GM23338 (cell line): Measurements from ENCODE around the gene MKNK2.

Experiments
- CREB1 ChIP-seq: fragments of 250-450 bp; sonication (Bioruptor Pico); IDR thresholded peaks from 2 replicates; pipeline ENCODE4 v1.5.0; 2020; ENCODE audit warnings: low read depth, mild to moderate bottlenecking, moderate library complexity
- EZH2 ChIP-seq: fragments of 200-600 bp; sonication (generic); IDR thresholded peaks from one replicate; pipeline ENCODE4 v1.8.0; 2017; ENCODE audit warnings: antibody characterized with exemption, mild to moderate bottlenecking, low read depth; ENCODE audit not compliant: unreplicated experiment
- EZH2phosphoT487 ChIP-seq: fragments of 200-600 bp; sonication (generic); IDR thresholded peaks from one replicate; pipeline ENCODE4 v1.8.1; 2018; ENCODE audit warnings: antibody characterized with exemption; ENCODE audit not compliant: unreplicated experiment
- JUNB ChIP-seq: IDR thresholded peaks from one replicate; pipeline ENCODE4 v1.6.1; 2016; ENCODE audit warnings: antibody characterized with exemption; ENCODE audit not compliant: unreplicated experiment
- NANOG ChIP-seq: IDR thresholded peaks from 2 replicates; pipeline ENCODE4 v1.6.1; 2016; ENCODE audit warnings: antibody characterized with exemption, borderline replicate concordance
- POLR2AphosphoS5 ChIP-seq: IDR thresholded peaks from 2 replicates; pipeline ENCODE4 v1.6.1; 2016; ENCODE audit warnings: antibody characterized with exemption, low read depth
- STAT1 ChIP-seq: IDR thresholded peaks from one replicate; pipeline ENCODE4 v1.6.1; 2016; ENCODE audit warnings: antibody characterized with exemption; ENCODE audit not compliant: unreplicated experiment
- ZNF114 ChIP-seq: fragments of 250-450 bp; sonication (Bioruptor Pico); IDR thresholded peaks from 2 replicates; pipeline ENCODE4 v1.5.0; 2020; ENCODE audit warnings: mild to moderate bottlenecking, moderate library complexity
- TF ChIP-seq, protein P1 (sequence below), 2 experiments: fragments of 200-600 bp in 1 of 2; sonication (generic) in 1 of 2; conservative IDR thresholded peaks; 2 replicates each; pipeline versions ENCODE4 v1.5.1 to v1.6.1; 2016 to 2017; ENCODE audit warnings: antibody characterized with exemption in 2 of 2, low read depth in 2 of 2, mild to moderate bottlenecking in 2 of 2, moderate library complexity in 1 of 2
- TF ChIP-seq, protein P2 (sequence below): IDR thresholded peaks from one replicate; pipeline ENCODE4 v1.6.1; 2018; ENCODE audit warnings: antibody characterized with exemption; ENCODE audit not compliant: unreplicated experiment

- TF ChIP-seq, protein P1, sequence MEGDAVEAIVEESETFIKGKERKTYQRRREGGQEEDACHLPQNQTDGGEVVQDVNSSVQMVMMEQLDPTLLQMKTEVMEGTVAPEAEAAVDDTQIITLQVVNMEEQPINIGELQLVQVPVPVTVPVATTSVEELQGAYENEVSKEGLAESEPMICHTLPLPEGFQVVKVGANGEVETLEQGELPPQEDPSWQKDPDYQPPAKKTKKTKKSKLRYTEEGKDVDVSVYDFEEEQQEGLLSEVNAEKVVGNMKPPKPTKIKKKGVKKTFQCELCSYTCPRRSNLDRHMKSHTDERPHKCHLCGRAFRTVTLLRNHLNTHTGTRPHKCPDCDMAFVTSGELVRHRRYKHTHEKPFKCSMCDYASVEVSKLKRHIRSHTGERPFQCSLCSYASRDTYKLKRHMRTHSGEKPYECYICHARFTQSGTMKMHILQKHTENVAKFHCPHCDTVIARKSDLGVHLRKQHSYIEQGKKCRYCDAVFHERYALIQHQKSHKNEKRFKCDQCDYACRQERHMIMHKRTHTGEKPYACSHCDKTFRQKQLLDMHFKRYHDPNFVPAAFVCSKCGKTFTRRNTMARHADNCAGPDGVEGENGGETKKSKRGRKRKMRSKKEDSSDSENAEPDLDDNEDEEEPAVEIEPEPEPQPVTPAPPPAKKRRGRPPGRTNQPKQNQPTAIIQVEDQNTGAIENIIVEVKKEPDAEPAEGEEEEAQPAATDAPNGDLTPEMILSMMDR (conservative IDR thresholded peaks at IDR 0.05; ENCODE audit: low read depth in 2 of 2): no peak
- no peak for TF ChIP-seq NANOG
- no peak for TF ChIP-seq CREB1 (CRISPR knock-in tag)
- TF ChIP-seq EZH2: no peak
- TF ChIP-seq JUNB: no peak
- TF ChIP-seq EZH2phosphoT487: no peak
- TF ChIP-seq STAT1: no peak
- TF ChIP-seq POLR2AphosphoS5: no peak
- no peak for TF ChIP-seq ZNF114 (CRISPR knock-in tag)
- TF ChIP-seq, protein P2, sequence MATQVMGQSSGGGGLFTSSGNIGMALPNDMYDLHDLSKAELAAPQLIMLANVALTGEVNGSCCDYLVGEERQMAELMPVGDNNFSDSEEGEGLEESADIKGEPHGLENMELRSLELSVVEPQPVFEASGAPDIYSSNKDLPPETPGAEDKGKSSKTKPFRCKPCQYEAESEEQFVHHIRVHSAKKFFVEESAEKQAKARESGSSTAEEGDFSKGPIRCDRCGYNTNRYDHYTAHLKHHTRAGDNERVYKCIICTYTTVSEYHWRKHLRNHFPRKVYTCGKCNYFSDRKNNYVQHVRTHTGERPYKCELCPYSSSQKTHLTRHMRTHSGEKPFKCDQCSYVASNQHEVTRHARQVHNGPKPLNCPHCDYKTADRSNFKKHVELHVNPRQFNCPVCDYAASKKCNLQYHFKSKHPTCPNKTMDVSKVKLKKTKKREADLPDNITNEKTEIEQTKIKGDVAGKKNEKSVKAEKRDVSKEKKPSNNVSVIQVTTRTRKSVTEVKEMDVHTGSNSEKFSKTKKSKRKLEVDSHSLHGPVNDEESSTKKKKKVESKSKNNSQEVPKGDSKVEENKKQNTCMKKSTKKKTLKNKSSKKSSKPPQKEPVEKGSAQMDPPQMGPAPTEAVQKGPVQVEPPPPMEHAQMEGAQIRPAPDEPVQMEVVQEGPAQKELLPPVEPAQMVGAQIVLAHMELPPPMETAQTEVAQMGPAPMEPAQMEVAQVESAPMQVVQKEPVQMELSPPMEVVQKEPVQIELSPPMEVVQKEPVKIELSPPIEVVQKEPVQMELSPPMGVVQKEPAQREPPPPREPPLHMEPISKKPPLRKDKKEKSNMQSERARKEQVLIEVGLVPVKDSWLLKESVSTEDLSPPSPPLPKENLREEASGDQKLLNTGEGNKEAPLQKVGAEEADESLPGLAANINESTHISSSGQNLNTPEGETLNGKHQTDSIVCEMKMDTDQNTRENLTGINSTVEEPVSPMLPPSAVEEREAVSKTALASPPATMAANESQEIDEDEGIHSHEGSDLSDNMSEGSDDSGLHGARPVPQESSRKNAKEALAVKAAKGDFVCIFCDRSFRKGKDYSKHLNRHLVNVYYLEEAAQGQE: no peak
These were observed 13.3 kb downstream of the MKNK2 start for GRCh38 chr19:2037651-2038255.
